Progenitor cell of endocrine pancreas (in vitro differentiated cells): Measurements from ENCODE around the gene TRIM25. TPM values are rescaled to one million over a fixed set of nuclear protein-coding genes. Genes with fewer than 3 reads are reported as not detected.
"Not testable (repeated sequence)": the region's sequence is repeated elsewhere in the genome, so short reads cannot be mapped to it uniquely, and the experiment has no call there.

Experiments used
- DNase-seq: peaks from one replicate; pipeline ENCODE4 v3.0.0; 2021; ENCODE audit warnings: low spot score; ENCODE audit not compliant: unreplicated experiment
- H3K27ac Mint-ChIP-seq: 2 replicates; pipeline ENCODE4 v1.8.0; 2021; ENCODE audit warnings: mild to moderate bottlenecking, moderate library complexity, mixed read lengths
- H3K27me3 Mint-ChIP-seq: 2 replicates; pipeline ENCODE4 v1.8.0; 2021; ENCODE audit warnings: mixed read lengths
- H3K36me3 Mint-ChIP-seq: 2 replicates; pipeline ENCODE4 v1.8.0; 2022; ENCODE audit warnings: mixed read lengths; ENCODE audit not compliant: insufficient read depth
- H3K4me1 Mint-ChIP-seq: 2 replicates; pipeline ENCODE4 v1.8.0; 2021; ENCODE audit warnings: low read depth, mixed read lengths
- H3K4me3 Mint-ChIP-seq: 2 replicates; pipeline ENCODE4 v1.8.0; 2021; ENCODE audit warnings: low read depth, mild to moderate bottlenecking, moderate library complexity, mixed read lengths
- H3K9me3 Mint-ChIP-seq: 2 replicates; pipeline ENCODE4 v1.8.0; 2021; ENCODE audit warnings: low read depth, mixed read lengths
- total RNA-seq: library from RNA; stranded (reverse); gene quantifications from 2 replicates; pipeline ENCODE4 v1.2.1, GENCODE V29; 2021
- TF ChIP-seq, protein P1 (sequence below): fragments of 200-600 bp; sonication (generic); IDR thresholded peaks from one replicate; pipeline ENCODE4 v1.5.0; 2021; ENCODE audit warnings: antibody characterized with exemption, mild to moderate bottlenecking; ENCODE audit not compliant: unreplicated experiment

TRIM25 gene
- total RNA-seq, 1 donor from 2014 or later = 29.9 TPM

DNA sequence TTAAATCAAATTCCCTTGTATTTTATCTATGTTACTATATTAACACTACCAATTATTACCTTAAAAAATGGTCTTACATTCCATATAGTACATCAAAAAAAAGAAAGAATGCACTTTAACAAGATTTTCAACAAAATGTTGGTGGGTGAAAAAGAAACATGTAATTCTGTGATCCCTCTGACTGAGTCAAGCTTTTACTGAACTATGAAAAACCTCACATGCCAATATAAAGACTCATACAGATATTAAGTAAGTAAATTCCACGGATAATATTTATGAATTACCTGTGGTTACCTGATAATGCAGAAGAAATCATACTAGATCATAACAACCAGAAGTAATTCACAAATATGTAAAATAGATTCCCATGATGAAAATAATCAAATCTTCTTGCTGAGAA lies 34.6 kb upstream of the TRIM25 start:
- no peak overlapping the region for H3K4me3 Mint-ChIP-seq
- H3K36me3 Mint-ChIP-seq = peaks cover 35% of the 10 kb centered on the region
- no peak overlapping the region for H3K27ac Mint-ChIP-seq
- no peaks in the 10 kb centered on the region for H3K9me3 Mint-ChIP-seq
- no peaks in the 10 kb centered on the region for H3K4me1 Mint-ChIP-seq
- H3K27me3 Mint-ChIP-seq = no peaks in the 10 kb centered on the region
- DNase-seq = no peak
- TF ChIP-seq, protein P1, sequence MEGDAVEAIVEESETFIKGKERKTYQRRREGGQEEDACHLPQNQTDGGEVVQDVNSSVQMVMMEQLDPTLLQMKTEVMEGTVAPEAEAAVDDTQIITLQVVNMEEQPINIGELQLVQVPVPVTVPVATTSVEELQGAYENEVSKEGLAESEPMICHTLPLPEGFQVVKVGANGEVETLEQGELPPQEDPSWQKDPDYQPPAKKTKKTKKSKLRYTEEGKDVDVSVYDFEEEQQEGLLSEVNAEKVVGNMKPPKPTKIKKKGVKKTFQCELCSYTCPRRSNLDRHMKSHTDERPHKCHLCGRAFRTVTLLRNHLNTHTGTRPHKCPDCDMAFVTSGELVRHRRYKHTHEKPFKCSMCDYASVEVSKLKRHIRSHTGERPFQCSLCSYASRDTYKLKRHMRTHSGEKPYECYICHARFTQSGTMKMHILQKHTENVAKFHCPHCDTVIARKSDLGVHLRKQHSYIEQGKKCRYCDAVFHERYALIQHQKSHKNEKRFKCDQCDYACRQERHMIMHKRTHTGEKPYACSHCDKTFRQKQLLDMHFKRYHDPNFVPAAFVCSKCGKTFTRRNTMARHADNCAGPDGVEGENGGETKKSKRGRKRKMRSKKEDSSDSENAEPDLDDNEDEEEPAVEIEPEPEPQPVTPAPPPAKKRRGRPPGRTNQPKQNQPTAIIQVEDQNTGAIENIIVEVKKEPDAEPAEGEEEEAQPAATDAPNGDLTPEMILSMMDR = no peak

DNA sequence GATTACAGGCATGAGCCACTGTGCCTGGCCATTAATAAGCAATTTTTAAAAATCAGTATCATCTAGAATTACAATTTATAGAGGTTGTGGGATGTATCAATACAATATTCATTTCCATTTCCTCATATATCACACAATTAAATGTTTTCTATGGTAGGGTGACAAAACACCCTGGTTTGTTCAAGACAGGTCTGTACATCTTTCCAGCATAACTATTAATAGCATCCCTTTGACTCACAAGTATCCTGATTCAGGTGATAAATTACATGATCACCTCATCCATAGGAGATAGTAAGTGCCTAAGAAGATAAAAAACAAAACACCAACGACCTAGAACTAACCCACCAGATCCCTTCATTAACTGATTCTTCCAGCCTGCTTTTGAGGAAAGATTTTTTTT lies 33.9 kb upstream of the TRIM25 start:
- Mint-ChIP-seq H3K27me3 (no peaks in the 10 kb centered on the region), H3K27ac (no peak overlapping the region), H3K4me3 (no peak overlapping the region), H3K36me3 (peaks cover 40% of the 10 kb centered on the region), H3K4me1 (no peaks in the 10 kb centered on the region), H3K9me3 (no peaks in the 10 kb centered on the region)
- DNase-seq = no peak
- TF ChIP-seq, protein P1 = no peak

DNA sequence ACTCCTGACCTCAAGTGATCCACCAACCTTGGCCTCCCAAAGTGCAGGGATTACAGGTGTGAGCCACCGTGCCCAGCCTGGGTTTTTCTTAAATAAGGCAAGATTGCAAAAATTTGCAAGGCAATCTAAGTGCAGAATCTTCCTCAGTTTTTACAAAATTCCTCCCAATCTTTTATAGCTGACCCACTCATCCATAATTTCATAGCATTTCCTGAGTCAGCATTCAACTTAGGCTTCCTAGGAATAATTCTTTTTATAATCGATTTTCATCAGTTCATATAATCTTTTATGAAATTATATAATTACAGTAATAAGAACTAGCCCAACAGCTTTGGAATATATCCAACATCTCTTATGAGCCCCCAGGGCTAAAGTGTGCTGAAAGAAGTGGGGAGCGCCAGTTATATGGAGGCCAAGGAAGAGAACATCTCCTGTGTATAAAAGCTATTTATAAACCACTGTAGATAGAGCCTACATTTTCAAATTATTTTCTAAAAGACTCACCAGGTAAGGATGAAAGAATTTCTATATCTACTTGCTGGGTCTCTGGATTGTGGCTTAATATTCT lies 32.2 kb upstream of the TRIM25 start:
- DNase-seq = no peak
- Mint-ChIP-seq H3K27ac (no peak overlapping the region), H3K9me3 (no peaks in the 10 kb centered on the region), H3K4me3 (no peak overlapping the region), H3K27me3 (no peaks in the 10 kb centered on the region), H3K36me3 (peaks cover 42% of the 10 kb centered on the region), H3K4me1 (no peaks in the 10 kb centered on the region)
- TF ChIP-seq, protein P1 = no peak

DNA sequence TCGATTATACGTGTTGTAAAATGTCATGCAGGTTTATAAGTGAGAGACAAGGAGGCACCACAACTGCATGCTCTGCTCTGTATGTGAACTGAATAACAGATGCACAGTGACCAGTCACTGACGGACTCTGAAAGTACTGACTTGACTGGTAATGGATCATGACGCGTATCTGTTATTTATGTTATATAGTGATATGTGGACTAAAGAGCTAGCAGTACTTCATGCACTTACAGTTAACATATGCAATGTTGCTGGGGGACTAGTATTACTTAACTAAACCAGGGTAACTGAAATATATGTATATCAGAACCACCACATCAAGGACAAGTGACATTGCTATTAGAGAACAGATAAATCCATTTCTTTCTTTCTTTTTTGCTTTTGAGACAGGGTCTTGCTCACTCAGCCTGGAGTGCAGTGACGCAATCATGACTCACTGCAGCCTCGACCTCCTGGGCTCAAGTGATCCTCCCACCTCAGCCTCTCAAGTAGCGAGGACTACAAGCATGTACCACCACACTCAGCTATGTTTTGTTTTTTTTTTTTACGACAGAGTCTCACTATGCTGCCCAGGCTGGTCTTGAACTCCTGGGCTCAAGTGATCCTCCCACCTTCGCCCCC lies 29.8 kb upstream of the TRIM25 start:
- Mint-ChIP-seq H3K4me1 (no peaks in the 10 kb centered on the region), H3K27ac (no peak overlapping the region), H3K27me3 (no peaks in the 10 kb centered on the region), H3K4me3 (no peak overlapping the region), H3K36me3 (peaks cover 35% of the 10 kb centered on the region), H3K9me3 (no peaks in the 10 kb centered on the region)
- DNase-seq = no peak
- TF ChIP-seq, protein P1 = no peak

DNA sequence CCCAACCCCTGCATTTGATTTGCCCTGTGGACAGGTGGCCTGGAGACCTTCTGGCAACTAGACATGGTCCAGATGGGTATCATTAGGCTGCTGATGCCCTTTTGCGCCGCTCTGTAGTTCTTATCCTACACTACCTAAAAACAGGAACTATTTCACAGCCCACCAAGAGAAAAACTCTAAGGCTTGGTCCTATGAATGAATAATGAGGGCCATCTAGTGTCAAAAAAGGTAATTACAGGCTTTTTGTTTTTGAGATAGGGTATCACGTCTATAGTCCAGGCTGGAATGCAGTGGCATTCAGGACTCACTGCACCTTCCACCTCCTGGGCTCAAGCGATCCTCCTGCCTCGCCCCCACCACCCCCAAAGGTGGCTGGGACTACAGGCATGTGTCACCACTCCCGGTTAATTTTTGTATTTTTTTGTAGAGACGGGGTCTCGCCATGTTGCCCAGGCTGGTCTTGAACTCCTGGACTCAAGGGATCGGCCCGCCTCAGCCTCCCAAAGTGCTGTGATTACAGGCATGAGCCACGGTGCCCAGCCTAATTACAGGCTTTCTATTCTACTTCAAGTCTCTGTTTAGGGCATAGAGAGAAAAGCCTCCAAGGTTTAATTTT lies 26.1 kb upstream of the TRIM25 start:
- H3K27ac Mint-ChIP-seq = no peak overlapping the region
- no peak for DNase-seq
- H3K4me1 Mint-ChIP-seq = no peaks in the 10 kb centered on the region
- TF ChIP-seq, protein P1 = peak; percentile 66
- H3K9me3 Mint-ChIP-seq = no peaks in the 10 kb centered on the region
- no peak overlapping the region for H3K4me3 Mint-ChIP-seq
- H3K27me3 Mint-ChIP-seq = no peaks in the 10 kb centered on the region
- peaks cover 36% of the 10 kb centered on the region for H3K36me3 Mint-ChIP-seq

DNA sequence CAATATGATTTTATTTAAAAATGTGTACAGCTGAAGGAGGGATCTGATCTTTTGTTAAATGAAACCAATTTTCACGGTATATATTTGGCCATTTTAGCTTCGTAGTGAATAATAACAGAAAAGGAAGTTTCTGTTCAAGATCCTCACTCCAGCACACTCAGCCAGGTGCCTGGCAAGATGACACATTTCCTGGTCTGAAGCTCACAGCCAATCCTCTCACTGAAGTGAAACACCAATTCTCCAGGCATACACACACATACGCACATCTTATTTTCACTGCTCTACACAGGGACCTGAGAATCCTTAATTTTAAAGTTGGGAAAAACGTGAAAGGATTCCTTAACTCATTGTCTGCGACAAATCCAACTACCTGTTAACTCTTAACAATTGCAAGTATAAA lies 24.4 kb upstream of the TRIM25 start:
- not testable (repeated sequence) for H3K4me3 Mint-ChIP-seq, H3K4me1 Mint-ChIP-seq, H3K9me3 Mint-ChIP-seq, H3K27me3 Mint-ChIP-seq, DNase-seq, H3K27ac Mint-ChIP-seq
- H3K36me3 Mint-ChIP-seq = peaks cover 43% of the 10 kb centered on the region
